PC-3 (cell line): ENCODE measurements around the gene PTGES2. TPM values are rescaled to one million over a fixed set of nuclear protein-coding genes. Genes with fewer than 3 reads are reported as not detected.

ENCODE experiments used
- ATAC-seq: fragments of 200-7000 bp; cut with Tn5 transposase; 2 replicates; pipeline ENCODE4 v1.9.1; 2020; ENCODE audit warnings: mild to moderate bottlenecking, moderate library complexity
- BruUV-seq: library from RNA; stranded (reverse); fragments of 400-500 nt; replicated peaks from 2 replicates; lab custom pipeline; 2021; lab: Mats Ljungman, UMichigan
- CTCF ChIA-PET: fragments of 300-600 bp; sonication (Branson Sonifier 250); formaldehyde crosslinking; loops from one replicate; lab custom pipeline; 2022; ENCODE audit warnings: antibody characterized with exemption; lab: Charles Lee
- POLR2A ChIA-PET: fragments of 300-600 bp; sonication (Branson Sonifier 250); formaldehyde crosslinking; loops from one replicate; lab custom pipeline; 2022; ENCODE audit warnings: antibody characterized with exemption; ENCODE audit not compliant: unreplicated experiment; lab: Charles Lee
- DNase-seq: peaks from one replicate; pipeline ENCODE4 v3.0.0-alpha.2; 2015
- H2AFZ ChIP-seq: fragments of 300-600 bp; sonication (generic); 2 replicates; pipeline ENCODE4 v1.6.0; 2016; ENCODE audit warnings: antibody characterized with exemption, low read length
- H3F3A ChIP-seq: fragments of 300-600 bp; sonication (generic); one replicate; pipeline ENCODE4 v1.6.0; 2017; ENCODE audit warnings: antibody characterized with exemption, low read length, control low read depth, mild to moderate bottlenecking; ENCODE audit not compliant: unreplicated experiment
- H3K27ac ChIP-seq: fragments of 300-600 bp; sonication (generic); 2 replicates; pipeline ENCODE4 v1.5.1; 2016; ENCODE audit warnings: mild to moderate bottlenecking, low read length
- H3K27me3 ChIP-seq: fragments of 300-600 bp; sonication (generic); 2 replicates; pipeline ENCODE4 v1.6.1; 2016; ENCODE audit warnings: low read length, mixed read lengths
- H3K36me3 ChIP-seq: fragments of 300-600 bp; sonication (generic); 2 replicates; pipeline ENCODE4 v1.6.1; 2016; ENCODE audit warnings: low read depth, mixed run types, low read length, mixed read lengths
- H3K4me1 ChIP-seq: fragments of 300-600 bp; sonication (generic); 2 replicates; pipeline ENCODE4 v1.5.1; 2016; ENCODE audit warnings: low read length; ENCODE audit not compliant: insufficient read depth
- H3K4me2 ChIP-seq: fragments of 300-600 bp; sonication (generic); 2 replicates; pipeline ENCODE4 v1.6.0; 2016; ENCODE audit warnings: low read length
- H3K4me3 ChIP-seq: fragments of 300-600 bp; sonication (generic); 2 replicates; pipeline ENCODE4 v1.5.1; 2016; ENCODE audit warnings: mild to moderate bottlenecking, low read length, mixed read lengths
- H3K79me2 ChIP-seq: fragments of 300-600 bp; sonication (generic); 2 replicates; pipeline ENCODE4 v1.6.1; 2017; ENCODE audit warnings: low read length, mixed read lengths
- H3K9ac ChIP-seq: fragments of 300-600 bp; sonication (generic); 2 replicates; pipeline ENCODE4 v1.6.0; 2016; ENCODE audit warnings: mild to moderate bottlenecking, low read length
- H3K9me2 ChIP-seq: fragments of 300-600 bp; sonication (generic); replicated peaks from 2 replicates; pipeline ENCODE4 v1.6.1; 2016; ENCODE audit warnings: mixed run types, low read length, mixed read lengths
- H3K9me3 ChIP-seq: fragments of 300-600 bp; sonication (generic); 2 replicates; pipeline ENCODE4 v1.6.1; 2016; ENCODE audit warnings: low read length, mixed read lengths
- H4K20me1 ChIP-seq: fragments of 300-600 bp; sonication (generic); 2 replicates; pipeline ENCODE4 v1.6.1; 2016; ENCODE audit warnings: low read length, mixed read lengths
- EZH2 ChIP-seq: fragments of 300-600 bp; sonication (generic); IDR thresholded peaks from one replicate; pipeline ENCODE4 v1.6.1; 2017; ENCODE audit warnings: antibody characterized with exemption, mild to moderate bottlenecking, low read length; ENCODE audit not compliant: unreplicated experiment
- EZH2phosphoT487 ChIP-seq: fragments of 300-600 bp; sonication (generic); IDR thresholded peaks from 2 replicates; pipeline ENCODE4 v1.6.1; 2018; ENCODE audit warnings: mild to moderate bottlenecking, antibody characterized with exemption, low read length, borderline replicate concordance
- intact Hi-C: fragments of 100-400 bp; cut with micrococcal nuclease; formaldehyde crosslinking; loops from 2 replicates; pipeline ENCODE4 v1.9.0; 2023
- total RNA-seq: library from RNA; depleted of rRNA; stranded (reverse); fragments of >200 nt; gene quantifications from 2 replicates; pipeline ENCODE4 v1.2.3, GENCODE V29; 2014
- TF ChIP-seq, protein P1 (sequence below): fragments of 300-600 bp; sonication (generic); conservative IDR thresholded peaks from 2 replicates; pipeline ENCODE4 v1.5.1; 2017; ENCODE audit warnings: antibody characterized with exemption, low read depth, mild to moderate bottlenecking, low read length

PTGES2 gene
- total RNA-seq, 1 experiment from 2014 or later, result 258 TPM

DNA sequence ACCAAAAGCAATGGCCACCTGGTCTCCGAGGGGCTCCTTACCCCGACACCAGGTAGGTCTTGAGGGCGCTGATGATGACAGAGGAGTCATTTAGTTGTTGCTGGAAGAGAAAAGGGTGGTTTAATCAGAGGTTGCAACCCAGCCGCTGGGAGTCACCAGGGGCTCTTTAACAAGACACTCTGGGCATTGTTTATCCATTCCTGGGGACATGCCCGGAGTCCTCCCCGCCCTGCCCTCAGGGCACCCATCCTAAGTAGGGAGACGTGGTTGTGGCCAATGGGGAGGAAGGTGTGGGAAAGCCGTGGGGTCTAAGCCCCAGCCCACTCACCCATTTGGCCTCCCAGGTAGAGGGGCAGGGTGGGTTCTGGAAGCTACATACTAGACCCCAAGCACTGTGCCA, 3.1 kb downstream of the PTGES2 start:
- DNase-seq (no peak), ATAC-seq (no peak)
- H3K9me2 ChIP-seq, result no peaks in the 10 kb centered on the region
- no peaks in the 10 kb centered on the region for H3F3A ChIP-seq
- no peak overlapping the region for H2AFZ ChIP-seq
- intact Hi-C loops, result no loop called here
- no peaks in the 10 kb centered on the region for H4K20me1 ChIP-seq
- H3K4me2 ChIP-seq, result no peak overlapping the region
- H3K27ac ChIP-seq, result no peak overlapping the region
- H3K27me3 ChIP-seq, result no peaks in the 10 kb centered on the region
- POLR2A ChIA-PET, result no interaction called here
- peaks cover 8% of the 10 kb centered on the region; the same call in 1 of the 2 replicates for H3K36me3 ChIP-seq
- H3K9ac ChIP-seq, result no peak overlapping the region
- no peak overlapping the region for H3K4me3 ChIP-seq
- BruUV-seq, result no TSS peak
- peaks cover 37% of the 10 kb centered on the region for H3K79me2 ChIP-seq
- no peaks in the 10 kb centered on the region for H3K9me3 ChIP-seq
- TF ChIP-seq, protein P1, sequence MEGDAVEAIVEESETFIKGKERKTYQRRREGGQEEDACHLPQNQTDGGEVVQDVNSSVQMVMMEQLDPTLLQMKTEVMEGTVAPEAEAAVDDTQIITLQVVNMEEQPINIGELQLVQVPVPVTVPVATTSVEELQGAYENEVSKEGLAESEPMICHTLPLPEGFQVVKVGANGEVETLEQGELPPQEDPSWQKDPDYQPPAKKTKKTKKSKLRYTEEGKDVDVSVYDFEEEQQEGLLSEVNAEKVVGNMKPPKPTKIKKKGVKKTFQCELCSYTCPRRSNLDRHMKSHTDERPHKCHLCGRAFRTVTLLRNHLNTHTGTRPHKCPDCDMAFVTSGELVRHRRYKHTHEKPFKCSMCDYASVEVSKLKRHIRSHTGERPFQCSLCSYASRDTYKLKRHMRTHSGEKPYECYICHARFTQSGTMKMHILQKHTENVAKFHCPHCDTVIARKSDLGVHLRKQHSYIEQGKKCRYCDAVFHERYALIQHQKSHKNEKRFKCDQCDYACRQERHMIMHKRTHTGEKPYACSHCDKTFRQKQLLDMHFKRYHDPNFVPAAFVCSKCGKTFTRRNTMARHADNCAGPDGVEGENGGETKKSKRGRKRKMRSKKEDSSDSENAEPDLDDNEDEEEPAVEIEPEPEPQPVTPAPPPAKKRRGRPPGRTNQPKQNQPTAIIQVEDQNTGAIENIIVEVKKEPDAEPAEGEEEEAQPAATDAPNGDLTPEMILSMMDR, result no peak
- TF ChIP-seq EZH2 (no peak), EZH2phosphoT487 (no peak)
- CTCF ChIA-PET, result interaction anchor here (0.6 kb wide), 2 partner anchors 58 to 158 kb away, joined by 3 read pairs; no protein-coding TSS in a partner anchor
- H3K4me1 ChIP-seq, result peaks cover 10% of the 10 kb centered on the region; the same call in 1 of the 2 replicates

DNA sequence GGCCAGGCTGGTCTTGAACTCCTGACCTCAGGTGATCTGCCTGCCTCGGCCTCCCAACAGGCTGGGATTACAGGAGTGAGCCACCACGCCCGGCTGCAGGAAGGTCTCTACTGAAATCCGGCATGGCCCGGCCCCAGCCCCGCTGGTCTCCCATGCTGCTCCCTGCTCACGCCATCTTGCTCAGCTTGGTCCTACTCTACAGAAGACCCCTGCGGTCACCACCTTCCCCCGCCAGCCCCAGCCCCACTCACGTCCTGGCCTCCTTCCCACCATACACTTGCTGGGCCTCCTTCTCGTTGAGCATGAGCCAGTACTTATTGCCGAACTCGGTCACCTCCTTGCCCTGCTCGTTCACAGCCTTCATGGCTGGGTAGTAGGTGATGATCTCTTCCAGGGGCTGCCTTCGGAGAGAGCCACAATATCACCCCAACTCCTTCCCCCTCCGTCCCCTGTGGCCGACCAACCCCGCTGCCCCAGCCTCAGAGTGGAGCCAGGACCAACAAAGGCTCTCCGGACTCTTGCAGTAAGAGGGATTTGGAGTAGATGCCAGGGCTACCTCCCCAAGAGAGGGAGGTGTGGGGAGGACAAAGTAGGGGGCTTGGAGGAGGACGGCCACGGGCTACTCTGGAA, 4.0 kb downstream of the PTGES2 start:
- H3K9me3 ChIP-seq, result no peaks in the 10 kb centered on the region
- POLR2A ChIA-PET, result no interaction called here
- ATAC-seq, result no peak

DNA sequence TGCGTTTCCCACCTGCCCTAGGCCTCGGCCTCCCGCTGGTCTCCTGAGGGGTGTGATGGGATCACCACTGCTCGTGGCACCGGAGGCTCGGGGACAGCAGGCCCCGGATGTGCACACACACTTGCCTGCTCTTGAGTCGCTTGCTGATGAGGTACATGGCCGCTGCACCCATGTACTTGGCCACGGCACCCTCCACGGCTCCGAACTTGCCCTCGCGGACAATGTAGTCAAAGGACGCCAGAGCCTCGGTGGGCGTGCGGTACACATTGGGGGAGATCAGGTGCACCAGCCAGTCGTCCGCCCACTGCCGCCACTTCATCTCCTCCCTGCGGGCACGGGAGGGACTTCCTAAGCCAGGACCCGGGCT, 4.7 kb downstream of the PTGES2 start:
- no TSS peak for BruUV-seq
- Histone ChIP-seq H3F3A (no peaks in the 10 kb centered on the region), H3K27me3 (no peaks in the 10 kb centered on the region), H3K4me3 (no peak overlapping the region), H4K20me1 (no peaks in the 10 kb centered on the region), H3K36me3 (peaks cover 8% of the 10 kb centered on the region; the same call in 1 of the 2 replicates), H3K4me1 (peaks cover 9% of the 10 kb centered on the region), H2AFZ (no peak overlapping the region), H3K9me3 (no peaks in the 10 kb centered on the region), H3K9ac (no peak overlapping the region), H3K27ac (no peak overlapping the region), H3K79me2 (peaks cover 30% of the 10 kb centered on the region), H3K4me2 (no peak overlapping the region), H3K9me2 (no peaks in the 10 kb centered on the region)
- TF ChIP-seq EZH2, result no peak
- TF ChIP-seq, protein P1, result no peak
- no peak for TF ChIP-seq EZH2phosphoT487
- POLR2A ChIA-PET, result no interaction called here
- ATAC-seq (no peak), DNase-seq (no peak)
- intact Hi-C loops, result no loop called here
- CTCF ChIA-PET, result no interaction called here

More for the DNA sequence above, 4.0 kb downstream of the PTGES2 start:
- no peak overlapping the region for H3K4me3 ChIP-seq
- BruUV-seq, result no TSS peak
- H3F3A ChIP-seq, result no peaks in the 10 kb centered on the region
- H3K4me2 ChIP-seq, result no peak overlapping the region
- H2AFZ ChIP-seq, result no peak overlapping the region
- DNase-seq, result no peak
- H3K9me2 ChIP-seq, result no peaks in the 10 kb centered on the region
- peaks cover 31% of the 10 kb centered on the region for H3K79me2 ChIP-seq
- H3K27me3 ChIP-seq, result no peaks in the 10 kb centered on the region
- H3K36me3 ChIP-seq, result peaks cover 8% of the 10 kb centered on the region; the same call in 1 of the 2 replicates
- intact Hi-C loops, result no loop called here
- TF ChIP-seq EZH2 (no peak), EZH2phosphoT487 (no peak)
- TF ChIP-seq, protein P1, result no peak
- H3K27ac ChIP-seq, result no peak overlapping the region
- H4K20me1 ChIP-seq, result no peaks in the 10 kb centered on the region
- H3K9ac ChIP-seq, result no peak overlapping the region
- H3K4me1 ChIP-seq, result peaks cover 5% of the 10 kb centered on the region; the same call in 1 of the 2 replicates
- CTCF ChIA-PET, result no interaction called here
